Urinary bladder (tissue), 4 donors: ENCODE measurements around the gene CD63. TPM values are rescaled to one million over a fixed set of nuclear protein-coding genes. Genes with fewer than 3 reads are reported as not detected.

Experiments
- DNase-seq: peaks from one replicate; pipeline ENCODE4 v3.0.0-alpha.2; 2015; ENCODE audit errors: extremely low spot score
- H3K27ac ChIP-seq: one replicate; pipeline ENCODE4 v1.5.1; 2013; ENCODE audit warnings: low read depth, mild to moderate bottlenecking, moderate library complexity
- H3K36me3 ChIP-seq: one replicate; pipeline ENCODE4 v1.6.1; 2013; ENCODE audit warnings: mild to moderate bottlenecking, moderate library complexity; ENCODE audit not compliant: insufficient read depth
- H3K4me1 ChIP-seq: one replicate; pipeline ENCODE4 v1.6.1; 2013; ENCODE audit warnings: mild to moderate bottlenecking, moderate library complexity; ENCODE audit not compliant: insufficient read depth
- H3K4me3 ChIP-seq: one replicate; pipeline ENCODE4 v1.5.1; 2013; ENCODE audit warnings: low read depth, low read length
- WGBS: extraction: QIAGEN DNeasy Blood & Tissue Kit; methylation state at CpG from one replicate; pipeline ENCODE4 v1.1.7; 2013; 5-methylcytosine and 5-hydroxymethylcytosine counted together
- polyA plus RNA-seq: library from polyadenylated mRNA; stranded (reverse); fragments of 200-250 nt; gene quantifications from one replicate; pipeline ENCODE4 v1.2.3, GENCODE V29; 2013
- small RNA-seq: library from RNA; depleted of rRNA; stranded (forward); fragments of <200 nt; gene quantifications from one replicate; pipeline ENCODE3, GENCODE V24; 2014
- total RNA-seq: library from RNA; depleted of rRNA; stranded (reverse); fragments of >200 nt; gene quantifications from one replicate; pipeline ENCODE4 v1.2.3, GENCODE V29; 2014
- donor health status: healthy with polysubstance abuse.
- donor health status: healthy.

Gene CD63
- total and polyA plus RNA-seq, 2 donors: 682 to 1,016 TPM

DNA sequence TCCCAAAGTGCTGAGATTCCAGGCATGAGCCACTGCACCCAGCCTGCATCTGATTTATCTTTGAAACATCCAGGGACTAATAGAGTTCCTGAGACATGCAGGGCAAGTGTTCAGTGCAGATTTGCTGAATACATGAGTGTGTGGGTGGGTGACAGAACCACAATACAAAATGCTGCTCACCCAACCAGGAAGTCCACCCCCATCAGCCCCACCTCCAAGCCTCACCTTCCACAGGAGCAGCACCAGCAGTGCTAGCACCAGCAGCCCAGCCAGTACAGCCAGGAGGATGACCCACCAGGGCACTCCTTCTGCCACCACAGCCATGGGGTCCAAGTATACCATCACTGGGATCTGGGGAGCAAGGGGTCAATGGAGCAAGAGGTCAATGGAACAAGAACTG, 41.1 kb downstream of the CD63 start:
- no peak overlapping the region for H3K27ac ChIP-seq
- no peak for DNase-seq
- H3K4me1 ChIP-seq: no peaks in the 10 kb centered on the region
- H3K4me3 ChIP-seq: no peak overlapping the region
- H3K36me3 ChIP-seq: no peaks in the 10 kb centered on the region

DNA sequence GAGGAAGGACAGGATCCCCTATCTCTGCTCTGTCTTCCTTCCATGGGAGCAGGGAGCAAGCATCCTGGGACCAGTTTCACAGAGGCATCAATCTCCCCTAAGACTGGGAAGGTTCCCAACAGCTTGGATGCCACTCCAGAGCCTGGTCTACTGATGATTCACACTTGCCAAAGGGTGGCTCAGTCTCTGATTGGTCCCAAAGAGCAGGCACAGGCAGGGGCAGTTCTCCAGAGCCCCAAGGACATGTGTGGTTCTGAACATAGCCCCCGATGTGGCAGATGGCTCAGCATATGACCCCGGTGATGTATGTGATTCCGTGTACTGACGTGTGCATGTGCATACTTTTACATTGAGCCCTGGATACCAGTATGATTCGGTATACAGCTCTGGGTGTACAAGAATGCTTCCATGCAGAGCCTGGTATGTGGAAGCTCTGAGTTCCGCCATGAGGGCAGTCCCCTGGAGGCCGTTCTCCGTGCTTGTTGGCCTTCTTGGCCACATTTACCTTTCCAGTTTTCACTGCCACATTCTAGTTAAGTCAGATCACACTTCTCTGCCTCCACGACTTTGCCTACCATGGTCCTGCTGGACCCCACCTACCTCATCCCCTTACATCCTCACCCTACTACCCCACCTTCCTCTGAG, 42.3 kb downstream of the CD63 start:
- no peak overlapping the region for H3K4me3 ChIP-seq
- H3K36me3 ChIP-seq: no peaks in the 10 kb centered on the region
- WGBS: 90% methylated on average over 9 of the region's 9 CpGs
- H3K27ac ChIP-seq: no peak overlapping the region
- DNase-seq: no peak
- no peaks in the 10 kb centered on the region for H3K4me1 ChIP-seq

DNA sequence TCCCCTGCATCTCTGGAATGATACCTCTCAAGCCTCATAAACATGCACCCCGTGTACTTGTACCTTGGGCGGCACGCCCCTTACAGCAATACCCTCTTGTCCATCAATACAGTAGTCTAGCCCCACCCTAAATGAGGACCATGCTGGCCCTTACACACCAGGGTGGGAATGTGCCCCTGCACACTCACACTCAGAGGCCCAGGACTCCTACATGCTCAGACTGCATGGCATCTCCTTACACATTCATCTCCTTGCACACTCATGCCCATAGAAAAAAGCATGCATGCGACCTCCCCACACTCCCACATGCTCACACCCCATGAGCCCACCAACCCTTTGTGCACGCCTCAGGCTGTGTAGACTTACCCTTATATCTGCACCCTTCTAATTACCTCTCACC, 43.1 kb downstream of the CD63 start:
- no peak for DNase-seq
- Histone ChIP-seq H3K4me1 (peaks cover 1% of the 10 kb centered on the region), H3K36me3 (no peaks in the 10 kb centered on the region), H3K4me3 (no peak overlapping the region), H3K27ac (no peak overlapping the region)
- WGBS: 90% methylated on average over 5 of the region's 5 CpGs

DNA sequence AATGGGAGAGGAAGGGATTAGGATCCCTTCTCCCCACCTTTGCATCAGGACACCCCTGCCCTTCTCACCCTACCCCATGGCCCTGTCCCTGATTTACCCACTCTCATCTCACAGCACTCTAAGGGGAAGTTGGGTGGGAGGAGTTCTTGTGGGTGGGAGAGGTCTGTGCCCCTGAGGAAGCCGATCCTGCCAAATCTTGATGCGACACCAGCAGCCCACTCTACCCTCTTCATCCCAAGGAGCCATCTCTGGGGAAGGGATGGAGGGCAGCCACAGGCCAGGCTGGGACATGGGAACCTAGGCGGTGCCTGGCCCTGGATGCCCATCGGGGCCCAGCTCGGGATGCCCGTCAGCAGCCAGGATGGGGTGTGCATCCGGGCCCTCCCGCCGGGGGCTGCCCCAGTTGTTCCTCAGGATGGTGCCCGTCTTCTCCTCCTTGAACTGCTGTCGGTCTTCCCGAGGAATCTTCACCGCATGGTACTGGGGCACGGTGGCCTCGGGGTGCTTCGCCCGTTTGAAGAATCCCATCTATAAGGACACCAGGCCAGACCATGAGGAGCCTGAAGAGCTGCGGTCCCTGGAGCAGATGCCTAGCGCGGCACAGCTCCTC, 43.9 kb downstream of the CD63 start:
- 94% methylated on average over 20 of the region's 20 CpGs for WGBS
- no peaks in the 10 kb centered on the region for H3K36me3 ChIP-seq
- no peak overlapping the region for H3K27ac ChIP-seq
- H3K4me3 ChIP-seq: no peak overlapping the region
- H3K4me1 ChIP-seq: peaks cover 1% of the 10 kb centered on the region
- no peak for DNase-seq

DNA sequence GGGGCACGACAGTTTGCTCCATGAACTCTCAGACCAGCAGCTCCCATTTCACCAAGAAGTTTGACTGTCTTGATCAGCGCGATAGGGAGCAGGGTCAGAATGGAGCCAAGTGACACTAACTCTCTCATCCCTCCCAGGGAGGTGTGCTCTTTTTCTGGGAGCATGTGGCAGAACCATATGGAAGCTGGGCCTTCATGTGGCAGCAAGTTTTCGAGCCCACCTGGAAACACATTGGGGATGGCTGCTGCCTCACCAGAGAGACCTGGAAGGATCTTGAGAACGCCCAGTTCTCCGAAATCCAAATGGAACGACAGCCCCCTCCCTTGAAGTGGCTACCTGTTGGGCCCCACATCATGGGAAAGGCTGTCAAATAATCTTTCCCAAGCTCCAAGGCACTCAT, 45.1 kb downstream of the CD63 start:
- Histone ChIP-seq H3K36me3 (no peaks in the 10 kb centered on the region), H3K4me1 (peaks cover 1% of the 10 kb centered on the region), H3K4me3 (no peak overlapping the region), H3K27ac (no peak overlapping the region)
- DNase-seq: no peak
- 88% methylated on average over 7 of the region's 7 CpGs for WGBS

DNA sequence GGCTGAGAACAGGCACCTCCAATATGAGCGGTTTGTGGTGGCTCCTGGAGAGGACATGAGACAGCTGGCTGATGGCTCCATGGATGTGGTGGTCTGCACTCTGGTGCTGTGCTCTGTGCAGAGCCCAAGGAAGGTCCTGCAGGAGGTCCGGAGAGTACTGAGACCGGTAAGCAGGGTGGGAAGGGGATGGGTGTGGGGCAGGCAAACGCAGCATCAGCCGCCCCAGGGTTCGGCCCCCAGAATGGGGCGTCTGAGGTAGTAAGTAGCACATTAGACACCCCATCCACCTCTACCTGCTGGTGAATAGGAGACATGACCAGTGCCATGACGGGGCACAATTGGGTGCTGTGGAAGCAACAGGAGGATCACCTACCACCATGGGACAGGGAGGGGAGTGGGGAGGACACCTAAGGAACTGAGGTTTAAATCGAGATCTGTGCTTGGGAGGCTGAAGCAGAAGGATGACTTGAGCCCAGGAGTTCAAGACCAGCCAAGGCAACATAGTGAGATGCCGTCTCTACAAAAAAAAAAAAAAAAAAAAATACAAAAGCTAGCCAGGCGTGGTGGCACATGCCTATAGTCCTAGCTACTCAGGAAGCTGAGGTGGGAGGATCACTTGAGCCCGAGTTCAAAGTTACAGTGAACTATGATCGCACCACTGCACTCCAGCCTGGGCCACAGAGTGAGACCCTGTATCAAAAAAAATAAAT, 46.6 kb downstream of the CD63 start:
- Histone ChIP-seq H3K27ac (no peak overlapping the region), H3K4me3 (no peak overlapping the region), H3K36me3 (no peaks in the 10 kb centered on the region), H3K4me1 (peaks cover 1% of the 10 kb centered on the region)
- no peak for DNase-seq
- WGBS: 86% methylated on average over 13 of the region's 13 CpGs

DNA sequence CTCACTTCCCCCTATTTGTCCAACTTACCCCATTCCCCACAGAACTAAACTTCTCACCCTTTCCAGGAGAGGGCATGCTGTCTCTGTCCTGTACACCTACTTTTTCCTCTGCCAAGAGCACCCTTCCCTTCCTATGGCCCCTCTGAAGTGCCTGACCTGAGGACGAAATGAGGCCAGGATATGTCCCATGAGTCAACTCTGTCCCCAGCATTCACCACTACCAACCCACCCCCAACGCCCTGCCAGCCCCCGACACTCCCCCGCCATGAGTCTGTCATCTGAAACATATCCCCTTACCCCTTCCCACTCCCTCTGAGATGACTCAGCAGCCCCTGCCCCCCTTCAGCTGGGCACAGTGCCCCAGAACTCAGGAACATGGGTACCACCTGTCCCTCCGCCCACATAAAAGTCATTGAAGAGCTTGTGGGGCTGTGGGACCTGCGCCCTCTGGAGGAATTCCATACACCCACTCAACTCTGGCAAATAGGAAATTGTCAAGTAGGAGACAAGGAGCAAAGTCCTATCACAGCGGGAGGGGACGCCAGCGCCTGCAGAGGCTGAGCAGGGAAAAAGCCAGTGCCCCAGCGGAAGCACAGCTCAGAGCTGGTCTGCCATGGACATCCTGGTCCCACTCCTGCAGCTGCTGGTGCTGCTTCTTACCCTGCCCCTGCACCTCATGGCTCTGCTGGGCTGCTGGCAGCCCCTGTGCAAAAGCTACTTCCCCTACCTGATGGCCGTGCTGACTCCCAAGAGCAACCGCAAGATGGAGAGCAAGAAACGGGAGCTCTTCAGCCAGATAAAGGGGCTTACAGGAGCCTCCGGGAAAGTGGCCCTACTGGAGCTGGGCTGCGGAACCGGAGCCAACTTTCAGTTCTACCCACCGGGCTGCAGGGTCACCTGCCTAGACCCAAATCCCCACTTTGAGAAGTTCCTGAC, 47.4 kb downstream of the CD63 start:
- peaks cover 1% of the 10 kb centered on the region for H3K4me1 ChIP-seq
- no peak for DNase-seq
- no peak overlapping the region for H3K27ac ChIP-seq
- no peaks in the 10 kb centered on the region for H3K36me3 ChIP-seq
- 16% methylated on average over 17 of the region's 17 CpGs for WGBS
- H3K4me3 ChIP-seq: no peak overlapping the region

DNA sequence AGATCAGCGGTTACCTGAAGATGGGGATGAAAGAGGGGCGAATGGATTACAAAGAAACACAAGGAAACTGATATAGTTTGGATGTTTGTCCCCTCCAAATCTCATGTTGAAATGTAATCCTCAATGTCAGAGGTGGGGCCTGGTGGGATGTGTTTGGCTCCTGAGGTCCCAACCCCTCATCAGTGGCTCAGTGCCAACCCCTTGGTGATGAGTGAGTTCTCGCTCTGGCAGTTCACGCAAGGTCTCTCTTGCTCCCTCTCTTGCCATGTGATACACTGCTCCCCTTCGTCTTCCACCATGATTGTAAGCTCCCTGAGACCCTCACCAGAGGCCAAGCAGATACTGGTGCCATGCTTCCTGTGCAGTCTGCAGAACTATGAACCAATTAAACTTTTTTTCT, 49.1 kb downstream of the CD63 start:
- Histone ChIP-seq H3K4me1 (peaks cover 1% of the 10 kb centered on the region), H3K36me3 (no peaks in the 10 kb centered on the region), H3K27ac (no peak overlapping the region), H3K4me3 (no peak overlapping the region)
- WGBS: 89% methylated on average over 5 of the region's 5 CpGs
- no peak for DNase-seq

DNA sequence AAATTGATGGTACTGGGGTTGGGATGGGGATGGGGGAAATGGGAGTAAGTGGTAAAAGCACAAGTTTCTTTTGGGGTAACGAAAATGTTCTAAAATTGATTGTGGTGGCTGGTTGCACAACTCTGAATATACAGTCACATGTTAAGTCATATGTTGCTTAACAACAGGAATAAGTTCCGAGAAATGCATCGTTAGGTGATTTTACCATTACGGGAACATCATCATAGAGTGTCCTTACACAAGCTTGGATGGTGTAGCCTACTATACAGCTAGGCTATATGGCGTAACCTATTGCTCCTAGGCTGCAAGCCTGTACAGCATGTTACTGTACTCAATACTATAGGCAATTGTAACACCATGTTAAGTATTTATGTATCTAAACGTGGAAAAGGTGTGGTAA, 52.1 kb downstream of the CD63 start:
- no peak for DNase-seq
- WGBS: 71% methylated on average over 6 of the region's 6 CpGs

DNA sequence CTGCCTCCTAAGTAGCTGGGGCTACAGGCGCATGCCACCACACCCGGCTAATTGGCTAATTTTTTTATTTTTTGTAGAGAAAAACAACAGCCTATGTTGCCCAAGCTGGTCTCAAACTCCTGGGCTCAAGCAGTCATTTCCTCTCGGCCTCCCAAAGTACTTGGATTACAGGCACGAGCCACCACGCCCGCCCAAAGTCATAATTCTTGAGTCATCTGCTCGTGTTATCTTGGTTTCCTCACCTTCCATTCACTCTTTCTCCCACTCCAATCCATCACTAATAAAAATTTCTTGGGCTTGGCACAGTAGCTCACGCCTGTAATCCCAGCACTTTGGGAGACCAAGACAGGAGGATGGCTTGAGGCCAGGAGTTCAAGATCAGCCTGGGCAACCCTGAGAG, 53.1 kb downstream of the CD63 start:
- H3K36me3 ChIP-seq: no peaks in the 10 kb centered on the region
- no peak overlapping the region for H3K27ac ChIP-seq
- 82% methylated on average over 8 of the region's 8 CpGs for WGBS
- H3K4me3 ChIP-seq: no peak overlapping the region
- DNase-seq: no peak
- H3K4me1 ChIP-seq: no peaks in the 10 kb centered on the region

More for the DNA sequence above, 52.1 kb downstream of the CD63 start:
- no peak overlapping the region for H3K27ac ChIP-seq
- H3K36me3 ChIP-seq: no peaks in the 10 kb centered on the region
- H3K4me1 ChIP-seq: peaks cover 1% of the 10 kb centered on the region
- H3K4me3 ChIP-seq: no peak overlapping the region

Small RNA genes within 50 kb of the gene (small RNA-seq; reads per million reads assigned to genes)
- gene AC009779.1 (not detected), gene RF00017 (not detected)

Other genes with a start within 250 kb of the CD63 start
- not detected for gene OR6C68, start 236.6 kb downstream of the CD63 start, total RNA-seq
- gene OR6C68, start 236.6 kb downstream of the CD63 start, polyA plus RNA-seq: not detected
- gene OR6C4, start 179.4 kb downstream of the CD63 start, total RNA-seq: not detected
- gene OR6C4, start 179.4 kb downstream of the CD63 start, polyA plus RNA-seq: not detected
- gene OR2AP1, start 156.5 kb downstream of the CD63 start, total RNA-seq: not detected
- not detected for gene OR2AP1, start 156.5 kb downstream of the CD63 start, polyA plus RNA-seq
- not detected for gene OR10P1, start 92.1 kb downstream of the CD63 start, total RNA-seq
- gene OR10P1, start 92.1 kb downstream of the CD63 start, polyA plus RNA-seq: not detected
- gene ITGA7, start 21.1 kb downstream of the CD63 start, total RNA-seq: 36.0 TPM
- 87.5 TPM for gene ITGA7, start 21.1 kb downstream of the CD63 start, polyA plus RNA-seq
- 48.4 TPM for gene BLOC1S1, start 13.0 kb downstream of the CD63 start, total RNA-seq
- 237 TPM for gene BLOC1S1, start 13.0 kb downstream of the CD63 start, polyA plus RNA-seq
- gene RDH5, start 8.6 kb downstream of the CD63 start, total RNA-seq: 8.1 TPM
- 8.7 TPM for gene RDH5, start 8.6 kb downstream of the CD63 start, polyA plus RNA-seq
- 5.6 TPM for gene GDF11, start 14.1 kb upstream of the CD63 start, total RNA-seq
- 11.0 TPM for gene GDF11, start 14.1 kb upstream of the CD63 start, polyA plus RNA-seq
- gene SARNP, start 88.7 kb upstream of the CD63 start, total RNA-seq: 86.2 TPM
- 76.0 TPM for gene SARNP, start 88.7 kb upstream of the CD63 start, polyA plus RNA-seq
- gene ORMDL2, start 89.0 kb upstream of the CD63 start, total RNA-seq: 8.4 TPM
- 37.3 TPM for gene ORMDL2, start 89.0 kb upstream of the CD63 start, polyA plus RNA-seq
- gene DNAJC14, start 100.6 kb upstream of the CD63 start, total RNA-seq: 24.6 TPM
- 26.2 TPM for gene DNAJC14, start 100.6 kb upstream of the CD63 start, polyA plus RNA-seq
- gene MMP19, start 113.9 kb upstream of the CD63 start, total RNA-seq: 4.3 TPM
- gene MMP19, start 113.9 kb upstream of the CD63 start, polyA plus RNA-seq: 21.8 TPM
- 20.1 TPM for gene PYM1, start 198.9 kb upstream of the CD63 start, total RNA-seq
- gene PYM1, start 198.9 kb upstream of the CD63 start, polyA plus RNA-seq: 31.1 TPM
- 33.6 TPM for gene DGKA, start 202.2 kb upstream of the CD63 start, total RNA-seq
- gene DGKA, start 202.2 kb upstream of the CD63 start, polyA plus RNA-seq: 31.7 TPM
- gene PMEL, start 237.0 kb upstream of the CD63 start, total RNA-seq: 1.5 TPM
- 0.89 TPM for gene PMEL, start 237.0 kb upstream of the CD63 start, polyA plus RNA-seq
- 32.3 TPM for gene CDK2, start 237.8 kb upstream of the CD63 start, total RNA-seq
- 33.6 TPM for gene CDK2, start 237.8 kb upstream of the CD63 start, polyA plus RNA-seq
- gene RAB5B, start 245.1 kb upstream of the CD63 start, total RNA-seq: 57.5 TPM
- 114 TPM for gene RAB5B, start 245.1 kb upstream of the CD63 start, polyA plus RNA-seq